ENCODE data around the gene RAE1. TPM values are rescaled to one million over a fixed set of nuclear protein-coding genes. Genes with fewer than 3 reads are reported as not detected.

The RAE1 gene
- total and polyA plus RNA-seq, 9 donors: 19.9 to 30.5 (median 24.9) TPM

GRCh38 chr20:57399587-57400155 lies 48.6 kb downstream of the RAE1 start:
- Histone ChIP-seq H3K4me1 (ENCODE audit: control insufficient read depth, insufficient read depth, low read length) (peaks cover 67% of the 10 kb centered on the region), H3K27ac (ENCODE audit: low read length) (peak overlapping the region; percentile 54)

DNA sequence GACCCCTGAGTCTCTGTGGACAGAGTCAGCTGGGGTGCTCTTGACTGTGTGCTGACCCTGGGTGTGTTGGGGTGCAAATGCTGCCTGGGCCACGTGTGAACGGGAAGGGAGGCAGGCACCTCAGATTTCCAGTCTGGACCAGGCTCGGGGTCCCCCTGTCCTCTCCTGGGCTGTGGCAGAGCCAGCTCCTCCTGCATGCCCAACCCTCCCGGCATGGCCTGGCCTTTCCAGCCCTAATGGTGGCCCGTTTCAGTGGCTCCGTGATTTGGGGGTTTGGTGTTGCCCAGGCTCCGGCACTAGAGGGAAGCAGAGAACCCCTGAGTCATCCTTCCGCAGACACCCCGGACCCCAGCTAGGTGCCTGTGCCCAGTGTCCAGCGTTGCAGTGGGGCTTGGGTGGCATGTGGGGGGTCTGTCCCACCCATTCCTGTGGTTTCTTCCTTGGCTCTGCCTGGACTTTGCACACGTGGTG lies 49.2 kb downstream of the RAE1 start:
- 79% methylated on average over 9 of the region's 11 CpGs for WGBS (ENCODE audit: insufficient coverage)
- no peak for DNase-seq
- no peaks in the 10 kb centered on the region for H3K27me3 ChIP-seq (ENCODE audit: control insufficient read depth, insufficient read depth, low read length)
- H3K4me3 ChIP-seq (ENCODE audit: low read length): no peak overlapping the region
- peaks cover 61% of the 10 kb centered on the region for H3K4me1 ChIP-seq (ENCODE audit: control insufficient read depth, insufficient read depth, low read length)
- no peak overlapping the region for H3K27ac ChIP-seq (ENCODE audit: low read length)
- no peaks in the 10 kb centered on the region for H3K9me3 ChIP-seq (replicated peaks; ENCODE audit: control insufficient read depth, low read depth, low read length)
- peaks cover 74% of the 10 kb centered on the region for H3K36me3 ChIP-seq (ENCODE audit: control insufficient read depth, insufficient read depth, low read length)

More at GRCh38 chr20:57399587-57400155, 48.6 kb downstream of the RAE1 start:
- H3K36me3 ChIP-seq (ENCODE audit: control insufficient read depth, insufficient read depth, low read length): peaks cover 72% of the 10 kb centered on the region
- no peak overlapping the region for H3K4me3 ChIP-seq (ENCODE audit: low read length)
- 57% methylated on average over 15 of the region's 21 CpGs for WGBS (ENCODE audit: insufficient coverage)
- no peaks in the 10 kb centered on the region for H3K9me3 ChIP-seq (replicated peaks; ENCODE audit: control insufficient read depth, low read depth, low read length)
- no peak for DNase-seq
- H3K27me3 ChIP-seq (ENCODE audit: control insufficient read depth, insufficient read depth, low read length): no peaks in the 10 kb centered on the region

- Histone ChIP-seq H3K27me3 (ENCODE audit: control insufficient read depth, insufficient read depth, low read length) (no peaks in the 10 kb centered on the region), H3K27ac (ENCODE audit: low read length) (no peak overlapping the region), H3K4me3 (ENCODE audit: low read length) (no peak overlapping the region), H3K36me3 (ENCODE audit: control insufficient read depth, insufficient read depth, low read length) (peaks cover 77% of the 10 kb centered on the region), H3K4me1 (ENCODE audit: control insufficient read depth, insufficient read depth, low read length) (peaks cover 54% of the 10 kb centered on the region), H3K9me3 (replicated peaks; ENCODE audit: control insufficient read depth, low read depth, low read length) (no peaks in the 10 kb centered on the region)
- 86% methylated on average over 21 of the region's 21 CpGs for WGBS (ENCODE audit: insufficient coverage)
- DNase-seq: no peak
These were observed 49.9 kb downstream of the RAE1 start for GRCh38 chr20:57400821-57401564.

- H3K36me3 ChIP-seq (ENCODE audit: control insufficient read depth, insufficient read depth, low read length): peaks cover 75% of the 10 kb centered on the region
- 91% methylated on average over 7 of the region's 7 CpGs for WGBS (ENCODE audit: insufficient coverage)
- no peaks in the 10 kb centered on the region for H3K27me3 ChIP-seq (ENCODE audit: control insufficient read depth, insufficient read depth, low read length)
- no peak for DNase-seq
- H3K27ac ChIP-seq (ENCODE audit: low read length): no peak overlapping the region
- no peak overlapping the region for H3K4me3 ChIP-seq (ENCODE audit: low read length)
- peaks cover 49% of the 10 kb centered on the region for H3K4me1 ChIP-seq (ENCODE audit: control insufficient read depth, insufficient read depth, low read length)
- H3K9me3 ChIP-seq (replicated peaks; ENCODE audit: control insufficient read depth, low read depth, low read length): no peaks in the 10 kb centered on the region
These were observed 50.5 kb downstream of the RAE1 start for GRCh38 chr20:57401565-57401918.

- H3K4me1 ChIP-seq (ENCODE audit: control insufficient read depth, insufficient read depth, low read length): peaks cover 44% of the 10 kb centered on the region
- H3K27me3 ChIP-seq (ENCODE audit: control insufficient read depth, insufficient read depth, low read length): no peaks in the 10 kb centered on the region
- H3K9me3 ChIP-seq (replicated peaks; ENCODE audit: control insufficient read depth, low read depth, low read length): no peaks in the 10 kb centered on the region
- WGBS (ENCODE audit: insufficient coverage): 93% methylated on average over 30 of the region's 32 CpGs
- H3K4me3 ChIP-seq (ENCODE audit: low read length): no peak overlapping the region
- peaks cover 69% of the 10 kb centered on the region for H3K36me3 ChIP-seq (ENCODE audit: control insufficient read depth, insufficient read depth, low read length)
- DNase-seq: no peak
- no peak overlapping the region for H3K27ac ChIP-seq (ENCODE audit: low read length)
These were observed 51.4 kb downstream of the RAE1 start for GRCh38 chr20:57402206-57403125.

- WGBS (ENCODE audit: insufficient coverage): 85% methylated on average over 9 of the region's 10 CpGs
- H3K27ac ChIP-seq (ENCODE audit: low read length): no peak overlapping the region
These were observed 52.2 kb downstream of the RAE1 start for GRCh38 chr20:57403216-57403615.

GRCh38 chr20:57404006-57404405 lies 53.0 kb downstream of the RAE1 start:
- 88% methylated on average over 9 of the region's 11 CpGs for WGBS (ENCODE audit: insufficient coverage)
- peaks cover 43% of the 10 kb centered on the region for H3K4me1 ChIP-seq (ENCODE audit: control insufficient read depth, insufficient read depth, low read length)

More at GRCh38 chr20:57403216-57403615, 52.2 kb downstream of the RAE1 start:
- Histone ChIP-seq H3K4me1 (ENCODE audit: control insufficient read depth, insufficient read depth, low read length) (peaks cover 44% of the 10 kb centered on the region), H3K36me3 (ENCODE audit: control insufficient read depth, insufficient read depth, low read length) (peaks cover 72% of the 10 kb centered on the region), H3K4me3 (ENCODE audit: low read length) (no peak overlapping the region), H3K27me3 (ENCODE audit: control insufficient read depth, insufficient read depth, low read length) (no peaks in the 10 kb centered on the region), H3K9me3 (replicated peaks; ENCODE audit: control insufficient read depth, low read depth, low read length) (no peaks in the 10 kb centered on the region)
- DNase-seq: no peak

DNA sequence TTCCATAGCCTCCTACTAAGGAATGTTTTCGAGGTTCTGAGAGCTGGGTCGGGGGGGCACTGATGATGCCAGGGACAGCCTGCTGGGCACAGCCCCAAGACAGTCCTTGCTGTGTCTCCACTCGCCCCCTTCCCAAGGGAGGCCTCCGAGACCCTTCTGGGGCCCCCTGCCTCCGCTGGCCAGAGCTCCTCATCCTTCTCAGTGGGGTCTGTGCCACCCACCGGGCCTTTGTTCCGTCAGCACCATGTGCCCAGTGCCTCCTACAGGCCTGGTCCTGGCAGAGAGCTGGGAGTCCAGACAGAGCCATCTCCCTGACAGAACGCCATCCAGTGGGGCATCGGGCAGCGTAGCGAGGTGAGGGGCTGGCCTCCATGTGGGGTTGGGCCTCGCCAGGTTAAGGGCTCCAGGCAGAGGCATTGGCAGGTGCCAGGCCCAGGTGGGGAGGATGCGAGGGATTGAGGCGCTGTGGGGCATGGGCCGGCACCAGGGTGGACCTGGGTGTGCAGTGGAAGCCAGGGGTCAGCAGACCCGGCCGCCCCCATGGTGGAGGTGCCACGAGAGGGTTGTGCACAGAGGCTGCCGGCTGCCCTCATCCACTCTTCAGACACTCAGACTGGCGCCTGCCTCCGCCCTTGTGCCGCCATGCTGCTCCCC lies 53.5 kb downstream of the RAE1 start:
- no peak overlapping the region for H3K27ac ChIP-seq (ENCODE audit: low read length)
- H3K4me1 ChIP-seq (ENCODE audit: control insufficient read depth, insufficient read depth, low read length): peaks cover 43% of the 10 kb centered on the region

More at GRCh38 chr20:57404006-57404405, 53.0 kb downstream of the RAE1 start:
- Histone ChIP-seq H3K36me3 (ENCODE audit: control insufficient read depth, insufficient read depth, low read length) (peaks cover 80% of the 10 kb centered on the region), H3K4me3 (ENCODE audit: low read length) (no peak overlapping the region), H3K9me3 (replicated peaks; ENCODE audit: control insufficient read depth, low read depth, low read length) (no peaks in the 10 kb centered on the region), H3K27me3 (ENCODE audit: control insufficient read depth, insufficient read depth, low read length) (no peaks in the 10 kb centered on the region), H3K27ac (ENCODE audit: low read length) (no peak overlapping the region)
- DNase-seq: no peak

DNA sequence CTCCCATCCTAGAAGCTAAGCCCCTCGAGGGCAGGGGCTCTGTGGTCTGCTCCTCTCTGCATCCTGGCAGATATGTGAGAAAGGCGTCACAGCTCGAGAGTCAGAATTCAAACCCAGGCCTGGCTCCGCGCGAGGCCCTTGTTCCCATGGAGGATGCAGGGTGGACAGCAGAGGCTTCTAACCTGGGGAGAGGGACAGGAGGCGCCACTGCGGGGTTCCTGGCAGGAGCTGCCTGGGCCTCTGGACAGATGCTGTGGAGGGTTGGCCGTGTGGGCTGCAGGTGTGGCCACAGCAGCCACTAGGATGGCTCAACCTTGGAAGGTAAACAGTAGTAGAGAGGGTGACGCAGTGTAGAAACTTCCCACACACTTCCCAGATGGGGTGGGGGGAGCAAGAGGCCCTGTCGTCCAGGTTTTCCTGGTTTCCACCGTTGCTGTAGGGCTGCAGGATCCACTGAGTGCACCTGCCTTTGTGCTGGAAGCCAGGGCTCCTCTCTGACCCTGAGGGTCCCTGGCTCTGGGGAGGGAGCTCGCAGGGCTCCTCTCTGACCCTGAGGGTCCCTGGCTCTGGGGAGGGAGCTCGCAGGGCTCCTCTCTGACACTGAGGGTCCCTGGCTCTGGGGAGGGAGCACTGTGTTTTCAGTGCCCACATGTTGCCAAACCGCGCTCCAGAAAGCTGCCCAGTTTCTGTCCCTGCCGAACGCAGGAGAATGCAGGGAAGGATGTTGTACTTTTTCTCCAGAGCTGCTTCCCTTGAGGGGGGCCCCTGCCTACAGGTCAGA lies 54.4 kb downstream of the RAE1 start:
- Histone ChIP-seq H3K36me3 (ENCODE audit: control insufficient read depth, insufficient read depth, low read length) (peaks cover 74% of the 10 kb centered on the region), H3K27me3 (ENCODE audit: control insufficient read depth, insufficient read depth, low read length) (no peaks in the 10 kb centered on the region), H3K4me3 (ENCODE audit: low read length) (no peak overlapping the region), H3K27ac (ENCODE audit: low read length) (no peak overlapping the region), H3K9me3 (replicated peaks; ENCODE audit: control insufficient read depth, low read depth, low read length) (no peaks in the 10 kb centered on the region), H3K4me1 (ENCODE audit: control insufficient read depth, insufficient read depth, low read length) (peaks cover 41% of the 10 kb centered on the region)
- no peak for DNase-seq
- 84% methylated on average over 14 of the region's 18 CpGs for WGBS (ENCODE audit: insufficient coverage)

More for the DNA sequence above, 53.5 kb downstream of the RAE1 start:
- H3K36me3 ChIP-seq (ENCODE audit: control insufficient read depth, insufficient read depth, low read length): peaks cover 79% of the 10 kb centered on the region
- no peak for DNase-seq
- no peak overlapping the region for H3K4me3 ChIP-seq (ENCODE audit: low read length)
- H3K27me3 ChIP-seq (ENCODE audit: control insufficient read depth, insufficient read depth, low read length): no peaks in the 10 kb centered on the region
- 94% methylated on average over 19 of the region's 22 CpGs for WGBS (ENCODE audit: insufficient coverage)
- H3K9me3 ChIP-seq (replicated peaks; ENCODE audit: control insufficient read depth, low read depth, low read length): no peaks in the 10 kb centered on the region

Measured in muscle of leg (tissue), 11 donors.